ENCODE data around the gene MTHFR. TPM values are rescaled to one million over a fixed set of nuclear protein-coding genes. Genes with fewer than 3 reads are reported as not detected.

The MTHFR gene
- 10 to 100 TPM; 25.7 to 30.4 TPM for total RNA-seq

DNA sequence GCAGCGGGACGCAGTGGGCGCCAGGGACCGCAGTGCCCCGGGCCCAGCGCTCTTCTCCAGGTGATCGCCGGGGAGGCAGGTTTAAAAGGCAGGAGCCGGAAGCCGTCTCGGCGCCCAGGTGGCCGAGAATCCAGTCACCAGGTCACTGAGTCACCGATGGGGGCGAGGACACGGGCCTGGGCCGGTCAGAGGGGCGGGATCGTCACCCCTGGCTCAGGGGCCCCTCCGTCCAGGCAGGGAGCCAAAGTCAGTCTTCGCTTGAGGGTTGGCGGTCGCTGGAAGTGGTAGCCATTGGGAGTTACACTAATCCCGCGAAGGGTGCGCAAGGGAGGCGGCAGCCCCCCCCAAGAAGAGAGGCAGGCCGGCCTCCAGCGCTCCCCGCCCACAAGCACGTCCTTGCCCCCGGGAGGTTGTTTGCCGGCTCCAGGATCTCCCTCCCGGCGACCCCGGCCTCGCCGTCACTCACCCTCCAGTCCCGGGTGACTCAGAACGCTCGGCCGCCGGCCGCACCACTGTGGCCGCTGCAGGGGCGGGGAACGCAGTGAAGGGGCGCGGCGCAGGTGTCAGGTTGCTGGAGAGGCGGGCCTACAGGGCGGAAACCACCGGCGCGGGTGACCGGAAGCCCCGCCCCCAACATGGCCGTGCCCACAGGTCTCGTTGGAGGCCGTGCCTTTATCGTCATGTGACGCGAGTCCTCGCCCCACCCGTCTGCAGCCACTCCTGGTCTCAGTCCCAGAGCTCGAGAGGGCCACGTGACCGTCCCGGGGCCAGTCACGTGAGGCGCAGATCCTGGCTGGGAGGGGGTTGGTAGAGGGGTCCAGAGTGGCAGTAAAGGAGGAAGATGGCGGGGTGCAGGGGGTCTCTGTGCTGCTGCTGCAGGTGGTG, at the start of gene MTHFR, which contains the start of gene CLCN6:
MTHFR (minus strand) TSS at position 543 of the 885 bp plus-strand sequence. CDS start 2,848 bp downstream, outside the sequence.
CLCN6 (plus strand) TSS at position 770 of the 885 bp plus-strand sequence; CDS start at position 842, 72 bp downstream.
- Mint-ChIP-seq H3K4me3 (peak within 1 kb of the TSS; percentile 89), H3K27me3 (no peaks in the 10 kb centered on the region), H3K9me3 (no peaks in the 10 kb centered on the region), H3K36me3 (no peaks in the 10 kb centered on the region), H3K4me1 (ENCODE audit: low read depth in 2 of 2) (peaks cover 52 to 65% of the 10 kb centered on the region in 2 donors), H3K27ac (peak within 1 kb of the TSS; percentile 84 to 93)
- ATAC-seq (peak; percentile 93 to 95), DNase-seq (ENCODE audit: low spot score) (peak; percentile 99)

DNA sequence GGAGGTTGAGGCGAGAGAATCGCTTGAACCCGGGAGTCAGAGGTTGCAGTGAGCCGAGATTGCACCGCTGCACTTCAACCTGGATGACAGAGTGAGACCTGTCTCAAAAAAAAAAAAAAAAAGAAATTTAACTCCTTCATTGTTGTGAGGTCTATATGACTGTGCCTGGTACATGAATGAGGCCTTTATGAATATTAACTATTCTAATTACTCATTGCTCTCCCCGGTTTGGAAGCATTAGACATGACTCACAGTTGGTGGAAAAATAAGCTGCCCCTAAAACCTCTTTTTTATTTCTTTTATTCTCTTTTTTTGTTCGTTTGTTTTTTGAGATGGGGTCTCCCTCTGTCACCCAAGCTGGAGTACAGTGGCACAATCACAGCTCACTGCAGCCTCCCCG, 49.7 kb upstream of the MTHFR start:
- H3K27me3 Mint-ChIP-seq = peaks cover 17 to 27% of the 10 kb centered on the region in 2 donors
- H3K9me3 Mint-ChIP-seq = no peaks in the 10 kb centered on the region
- H3K36me3 Mint-ChIP-seq = no peaks in the 10 kb centered on the region
- no peak overlapping the region for H3K4me3 Mint-ChIP-seq
- DNase-seq (ENCODE audit: low spot score) (no peak), ATAC-seq (peak in 1 of 2 donors; percentile 57)
- H3K4me1 Mint-ChIP-seq (ENCODE audit: low read depth in 2 of 2) = no peaks in the 10 kb centered on the region
- no peak overlapping the region for H3K27ac Mint-ChIP-seq

DNA sequence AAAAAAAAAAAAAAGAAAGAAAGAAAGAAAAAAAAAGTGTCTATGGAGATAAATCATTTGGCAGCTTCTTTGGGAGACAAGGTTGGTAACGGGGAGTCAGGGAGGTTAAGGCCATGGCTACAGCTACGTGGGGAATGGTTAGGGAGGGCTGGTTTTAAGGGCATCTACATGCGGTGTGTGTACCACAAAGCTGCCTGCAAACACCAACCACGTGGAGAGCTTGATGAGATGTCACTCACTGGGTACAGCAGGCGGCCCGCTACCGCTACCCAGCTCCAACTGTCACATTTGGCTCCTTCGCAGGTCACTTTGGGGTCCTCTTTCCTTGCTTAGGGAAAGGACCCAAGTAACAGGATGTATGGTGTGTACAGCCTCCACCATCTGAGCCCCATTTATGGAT, 48.8 kb upstream of the MTHFR start:
- H3K4me1 Mint-ChIP-seq (ENCODE audit: low read depth in 2 of 2) = no peaks in the 10 kb centered on the region
- no peaks in the 10 kb centered on the region for H3K36me3 Mint-ChIP-seq
- peaks cover 9 to 18% of the 10 kb centered on the region in 2 donors for H3K27me3 Mint-ChIP-seq
- no peak overlapping the region for H3K27ac Mint-ChIP-seq
- no peaks in the 10 kb centered on the region for H3K9me3 Mint-ChIP-seq
- H3K4me3 Mint-ChIP-seq = no peak overlapping the region
- no peak for ATAC-seq
- DNase-seq (ENCODE audit: low spot score) = no peak

DNA sequence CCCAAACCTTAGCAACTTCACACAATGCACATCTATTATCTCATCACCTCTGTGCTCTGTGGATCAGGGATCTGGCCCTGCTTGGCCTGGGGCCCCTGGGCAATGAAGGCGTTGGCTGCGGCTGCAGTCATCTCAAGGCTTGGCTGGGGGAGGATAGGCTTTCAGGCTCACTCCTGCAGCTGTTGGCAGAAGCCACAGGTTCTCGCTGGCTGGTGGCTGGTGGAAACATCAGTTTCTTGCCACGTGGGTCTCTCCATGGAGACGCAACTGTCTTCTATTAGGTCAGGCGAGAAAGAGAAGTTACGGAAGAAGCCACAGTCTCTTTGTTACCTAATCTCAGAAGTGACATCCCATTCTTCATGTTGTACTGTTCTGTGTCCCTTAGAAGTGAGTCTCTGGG, 45.4 kb upstream of the MTHFR start:
- H3K27ac Mint-ChIP-seq = no peak overlapping the region

DNA sequence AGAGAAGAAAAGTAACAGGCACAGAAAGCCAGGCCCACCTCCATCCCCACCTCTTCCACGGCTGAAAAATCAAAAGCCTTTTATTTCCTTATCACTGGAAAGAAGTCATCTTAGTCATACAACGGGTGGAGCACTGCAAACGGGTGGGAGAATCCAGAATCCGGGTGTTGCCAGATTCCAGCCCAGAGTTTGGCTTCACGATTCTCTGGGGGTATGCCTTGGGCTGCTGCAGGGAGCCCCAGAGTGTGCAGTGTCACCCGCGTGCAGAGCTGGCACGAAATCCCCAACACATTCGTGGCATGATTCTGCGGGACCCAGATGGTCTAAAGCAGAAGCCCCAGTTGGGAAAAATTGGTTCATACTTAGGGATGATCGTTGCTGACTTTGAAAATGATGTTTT, 44.4 kb upstream of the MTHFR start:
- Mint-ChIP-seq H3K4me3 (no peak overlapping the region), H3K36me3 (no peaks in the 10 kb centered on the region), H3K27me3 (peaks cover 5 to 7% of the 10 kb centered on the region in 2 donors), H3K27ac (no peak overlapping the region), H3K9me3 (no peaks in the 10 kb centered on the region), H3K4me1 (ENCODE audit: low read depth in 2 of 2) (no peaks in the 10 kb centered on the region)
- no peak for DNase-seq (ENCODE audit: low spot score)
- ATAC-seq = no peak

More for the DNA sequence above, 45.4 kb upstream of the MTHFR start:
- DNase-seq (ENCODE audit: low spot score) (no peak), ATAC-seq (no peak)
- H3K36me3 Mint-ChIP-seq = no peaks in the 10 kb centered on the region
- no peak overlapping the region for H3K4me3 Mint-ChIP-seq
- peaks cover 5 to 7% of the 10 kb centered on the region in 2 donors for H3K27me3 Mint-ChIP-seq
- no peaks in the 10 kb centered on the region for H3K4me1 Mint-ChIP-seq (ENCODE audit: low read depth in 2 of 2)
- H3K9me3 Mint-ChIP-seq = no peaks in the 10 kb centered on the region

DNA sequence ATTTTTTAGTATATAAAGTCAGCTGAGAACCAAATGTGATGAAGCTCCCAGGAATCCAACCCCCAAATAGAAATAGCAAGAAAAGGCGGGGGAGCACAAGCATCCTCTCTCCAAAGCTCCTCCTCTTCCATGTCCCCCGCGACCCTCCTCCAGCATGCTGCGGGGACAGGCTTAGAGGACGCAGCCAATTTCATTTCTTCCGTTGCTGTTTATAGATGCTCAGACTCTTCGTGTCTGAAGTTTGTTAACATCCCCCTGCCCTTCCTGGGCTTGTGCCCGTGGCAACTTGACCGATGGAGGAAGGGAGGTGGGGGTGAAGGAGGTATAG, 42.6 kb upstream of the MTHFR start:
- H3K36me3 Mint-ChIP-seq = peaks cover 5% of the 10 kb centered on the region
- ATAC-seq = no peak
- no peak for DNase-seq (ENCODE audit: low spot score)
- H3K27ac Mint-ChIP-seq = no peak overlapping the region
- peaks cover 2 to 7% of the 10 kb centered on the region in 2 donors for H3K27me3 Mint-ChIP-seq
- no peaks in the 10 kb centered on the region for H3K9me3 Mint-ChIP-seq
- peaks cover 0 to 4% of the 10 kb centered on the region in 2 donors for H3K4me1 Mint-ChIP-seq (ENCODE audit: low read depth in 2 of 2)
- H3K4me3 Mint-ChIP-seq = no peak overlapping the region

DNA sequence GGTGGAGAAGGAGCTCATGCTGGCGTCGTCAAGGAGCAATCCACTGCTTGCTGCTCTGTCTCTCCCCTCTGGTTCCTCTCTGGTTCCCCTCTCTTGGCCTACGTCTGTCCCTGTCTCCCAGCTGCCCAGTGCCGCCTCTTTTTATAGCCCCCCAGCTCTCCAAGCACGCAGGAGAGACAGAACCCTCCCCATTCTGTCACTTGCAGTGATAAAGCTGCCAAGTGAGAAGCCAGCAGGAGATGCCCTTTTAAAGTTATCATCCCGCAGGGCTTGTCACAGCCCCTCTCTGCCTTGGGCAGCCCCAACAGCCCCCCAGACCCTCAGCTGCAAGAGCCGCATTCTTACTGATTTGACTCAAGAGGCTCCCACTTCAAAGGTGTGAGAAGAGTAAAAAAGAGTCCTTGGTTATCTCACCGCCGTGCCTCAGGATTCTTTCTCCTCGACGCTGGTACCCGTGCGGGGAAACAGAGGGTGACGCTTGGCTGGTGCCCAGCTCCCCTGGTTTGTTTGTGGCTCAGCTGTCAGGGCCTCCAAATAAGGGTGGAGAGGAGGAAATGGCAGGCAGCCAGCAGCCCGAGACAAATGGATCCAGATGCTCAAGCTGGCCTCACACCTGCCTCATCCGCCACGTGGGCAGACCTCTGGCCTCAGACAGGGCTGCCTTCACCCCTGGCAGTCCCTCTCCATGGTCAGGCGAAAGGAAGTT, 42.1 kb upstream of the MTHFR start, which contains the start of gene NPPA:
NPPA (minus strand) TSS at position 117 of the 706 bp plus-strand sequence; CDS start at position 18, 99 bp downstream.
- DNase-seq (ENCODE audit: low spot score) (no peak), ATAC-seq (no peak)
- peaks cover 2 to 7% of the 10 kb centered on the region in 2 donors for H3K27me3 Mint-ChIP-seq
- peaks cover 5% of the 10 kb centered on the region for H3K36me3 Mint-ChIP-seq
- no peaks in the 10 kb centered on the region for H3K9me3 Mint-ChIP-seq
- H3K4me3 Mint-ChIP-seq = no peak within 1 kb of the TSS
- H3K27ac Mint-ChIP-seq = no peak within 1 kb of the TSS
- peaks cover 0 to 4% of the 10 kb centered on the region in 2 donors for H3K4me1 Mint-ChIP-seq (ENCODE audit: low read depth in 2 of 2)

DNA sequence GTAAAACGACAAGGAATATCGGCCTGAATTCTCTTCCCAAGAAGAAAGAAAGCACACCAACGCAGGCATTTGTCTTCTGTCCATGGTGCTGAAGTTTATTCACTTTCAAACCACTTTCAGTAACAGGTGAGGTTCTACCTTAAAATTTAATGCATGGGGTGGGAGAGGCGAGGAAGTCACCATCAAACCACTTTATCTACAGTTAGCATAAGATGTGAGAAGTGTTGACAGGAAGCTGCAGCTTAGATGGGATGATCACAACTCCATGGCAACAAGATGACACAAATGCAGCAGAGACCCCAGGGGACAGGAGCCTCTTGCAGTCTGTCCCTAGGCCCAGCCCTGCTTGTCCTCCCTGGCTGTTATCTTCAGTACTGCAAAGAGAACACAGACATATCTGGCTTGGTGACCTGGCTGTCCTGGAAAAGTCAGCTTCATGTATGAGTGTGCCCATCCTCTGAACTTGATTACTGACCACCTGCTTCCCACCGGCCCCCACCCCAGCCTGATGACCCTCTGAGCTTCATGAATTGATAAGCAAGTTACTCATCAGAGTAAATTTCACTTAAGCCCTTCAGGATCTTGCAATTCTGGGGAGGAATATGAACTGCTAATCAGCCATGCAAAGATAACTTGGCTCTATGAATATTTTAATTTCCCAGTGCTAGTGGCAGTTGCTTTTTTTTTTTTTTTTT, 40.0 kb upstream of the MTHFR start:
- Mint-ChIP-seq H3K4me3 (no peak overlapping the region), H3K36me3 (peaks cover 5% of the 10 kb centered on the region), H3K27ac (no peak overlapping the region), H3K4me1 (ENCODE audit: low read depth in 2 of 2) (peaks cover 0 to 4% of the 10 kb centered on the region in 2 donors), H3K27me3 (no peaks in the 10 kb centered on the region), H3K9me3 (no peaks in the 10 kb centered on the region)
- ATAC-seq (no peak), DNase-seq (ENCODE audit: low spot score) (no peak)

DNA sequence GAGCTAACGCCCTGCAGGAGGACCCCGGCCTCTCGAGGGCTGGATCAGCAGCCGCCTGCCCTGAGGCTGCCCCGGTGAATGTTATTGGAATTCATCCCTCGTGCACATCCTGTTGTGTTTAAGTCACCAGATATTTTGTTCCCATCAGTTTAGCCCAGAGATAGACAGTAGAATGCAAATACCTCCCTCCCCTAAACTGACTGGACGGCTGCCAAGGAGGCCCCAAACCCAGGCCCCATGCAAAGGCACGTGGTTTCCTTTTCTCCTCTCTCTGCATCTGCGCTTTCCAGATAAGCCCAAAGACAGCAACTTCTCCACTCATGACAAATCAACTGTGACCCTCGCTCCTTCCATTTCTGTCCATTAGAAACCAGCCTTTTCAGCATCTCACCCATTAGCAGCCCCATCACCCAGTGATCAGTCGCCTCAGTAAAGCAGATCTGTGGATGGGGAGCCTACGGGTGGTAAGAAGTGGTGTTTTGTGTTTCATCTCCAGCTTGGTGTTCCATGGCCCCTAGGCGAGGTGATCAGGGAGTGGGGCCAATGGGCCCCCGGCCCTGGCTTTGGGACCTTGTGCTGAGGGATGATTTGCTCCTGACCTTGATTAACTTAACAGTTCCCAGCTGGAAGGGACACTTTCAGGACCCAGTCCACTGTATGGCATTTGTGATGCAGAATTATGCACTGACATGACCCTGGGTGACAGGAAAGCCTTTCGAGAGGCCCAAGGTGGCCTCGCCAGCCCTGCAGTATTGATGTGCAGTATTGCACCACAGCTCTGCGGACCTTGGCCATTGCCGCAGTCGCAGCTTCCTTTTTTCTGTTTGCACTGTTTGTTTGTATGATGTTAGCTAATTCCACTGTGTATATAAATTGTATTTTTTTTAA, 36.6 kb upstream of the MTHFR start:
- H3K4me1 Mint-ChIP-seq (ENCODE audit: low read depth in 2 of 2) = peaks cover 5 to 10% of the 10 kb centered on the region in 2 donors
- no peak for ATAC-seq
- H3K9me3 Mint-ChIP-seq = no peaks in the 10 kb centered on the region
- DNase-seq (ENCODE audit: low spot score) = no peak
- H3K27me3 Mint-ChIP-seq = no peaks in the 10 kb centered on the region
- no peak overlapping the region for H3K4me3 Mint-ChIP-seq
- H3K36me3 Mint-ChIP-seq = peaks cover 5% of the 10 kb centered on the region
- no peak overlapping the region for H3K27ac Mint-ChIP-seq

DNA sequence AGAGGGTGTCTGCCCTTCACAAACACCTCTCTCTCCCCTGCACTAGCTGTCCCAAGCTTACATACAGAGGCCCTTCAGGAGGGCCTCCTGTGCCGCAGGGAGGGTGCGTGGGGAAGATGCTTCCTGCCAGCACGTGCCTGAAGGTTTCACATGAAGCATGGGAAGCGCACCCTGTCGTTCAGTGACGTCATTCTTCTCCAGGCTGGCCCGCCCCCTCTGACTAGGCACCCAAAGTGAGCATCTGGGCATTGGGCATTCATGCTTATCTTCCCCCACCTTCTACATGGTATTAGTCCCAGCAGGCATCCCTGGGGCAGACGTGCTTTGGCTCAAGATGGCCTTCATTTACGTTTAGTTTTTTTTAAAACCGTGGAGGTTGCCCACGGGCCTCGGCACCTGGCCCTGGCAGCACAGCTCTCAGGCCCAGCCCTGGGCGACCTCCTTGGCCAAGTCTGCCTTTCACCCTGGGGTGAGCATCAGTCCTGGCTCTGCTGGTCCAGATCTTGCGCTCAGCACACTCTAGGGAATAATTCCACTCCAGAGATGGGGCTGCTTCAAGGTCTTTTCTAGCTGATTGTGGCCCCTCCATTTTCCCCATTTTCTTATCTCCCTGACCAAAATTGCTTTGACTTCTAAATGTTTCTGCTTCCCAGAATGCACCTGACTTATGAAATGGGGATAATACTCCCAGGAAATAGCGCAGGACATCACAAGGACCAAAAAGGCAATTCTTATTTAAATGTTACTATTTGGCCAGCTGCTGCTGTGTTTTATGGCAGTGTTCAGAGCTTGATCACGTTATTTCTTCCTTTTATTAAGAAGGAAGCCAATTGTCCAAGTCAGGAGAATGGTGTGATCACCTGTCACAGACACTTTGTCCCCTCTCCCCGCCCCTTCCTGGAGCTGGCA, 35.7 kb upstream of the MTHFR start:
- Mint-ChIP-seq H3K4me3 (no peak overlapping the region), H3K36me3 (peaks cover 5% of the 10 kb centered on the region), H3K27ac (no peak overlapping the region), H3K27me3 (no peaks in the 10 kb centered on the region), H3K4me1 (ENCODE audit: low read depth in 2 of 2) (peaks cover 5 to 10% of the 10 kb centered on the region in 2 donors), H3K9me3 (no peaks in the 10 kb centered on the region)
- ATAC-seq (no peak), DNase-seq (ENCODE audit: low spot score) (no peak)

DNA sequence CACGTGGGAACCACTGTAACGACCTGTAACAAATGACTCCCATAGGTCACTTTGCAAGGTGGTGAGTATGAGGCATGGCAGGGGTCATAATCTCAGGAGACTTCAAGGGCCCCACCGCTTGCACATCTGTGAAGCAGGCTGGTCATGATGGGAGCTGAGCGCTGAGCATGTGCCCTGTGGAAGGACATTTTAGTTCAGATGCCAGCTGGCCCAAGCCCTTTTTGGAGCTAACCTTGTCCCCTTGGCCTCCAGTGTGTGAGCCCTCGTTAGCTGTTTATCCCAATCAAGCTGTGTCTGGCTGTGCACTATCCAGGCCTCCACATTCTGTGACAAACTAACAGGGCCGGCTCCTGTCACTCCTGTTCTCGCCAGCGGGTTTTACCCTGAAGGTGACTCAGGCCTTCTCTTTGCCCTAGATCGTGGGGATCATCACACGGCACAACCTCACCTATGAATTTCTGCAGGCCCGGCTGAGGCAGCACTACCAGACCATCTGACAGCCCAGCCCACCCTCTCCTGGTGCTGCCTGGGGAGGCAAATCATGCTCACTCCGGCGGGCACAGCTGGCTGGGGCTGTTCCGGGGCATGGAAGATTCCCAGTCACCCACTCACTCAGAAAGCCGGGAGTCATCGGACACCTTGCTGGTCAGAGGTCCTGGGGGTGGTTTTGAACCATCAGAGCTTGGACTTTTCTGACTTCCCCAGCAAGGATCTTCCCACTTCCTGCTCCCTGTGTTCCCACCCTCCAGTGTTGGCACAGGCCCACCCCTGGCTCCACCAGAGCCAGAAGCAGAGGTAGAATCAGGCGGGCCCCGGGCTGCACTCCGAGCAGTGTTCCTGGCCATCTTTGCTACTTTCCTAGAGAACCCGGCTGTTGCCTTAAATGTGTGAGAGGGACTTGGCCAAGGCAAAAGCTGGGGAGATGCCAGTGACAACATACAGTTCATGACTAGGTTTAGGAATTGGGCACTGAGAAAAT, 34.3 kb upstream of the MTHFR start:
- Mint-ChIP-seq H3K4me3 (no peak overlapping the region), H3K9me3 (no peaks in the 10 kb centered on the region), H3K36me3 (peaks cover 5% of the 10 kb centered on the region), H3K27ac (no peak overlapping the region), H3K27me3 (no peaks in the 10 kb centered on the region), H3K4me1 (ENCODE audit: low read depth in 2 of 2) (peaks cover 5 to 10% of the 10 kb centered on the region in 2 donors)
- ATAC-seq (no peak), DNase-seq (ENCODE audit: low spot score) (no peak)

Data from natural killer cell treated with Interleukin-12 subunit alpha and Interleukin-12 subunit beta and Interleukin-15 and Interleukin-18, amount 100 ng/mL, for 72 hours (primary cell).